Glutamatergic neuron (in vitro differentiated cells): ENCODE measurements around the gene TIMM44. TPM values are rescaled to one million over a fixed set of nuclear protein-coding genes. Genes with fewer than 3 reads are reported as not detected.

Experiments
- DNase-seq: peaks from one replicate; pipeline ENCODE4 v3.0.0; 2022
- H3K27ac Mint-ChIP-seq: one replicate; pipeline ENCODE4 v1.8.0; 2020; ENCODE audit warnings: mild to moderate bottlenecking, mixed read lengths, inconsistent platforms; ENCODE audit not compliant: unreplicated experiment
- H3K27me3 Mint-ChIP-seq: one replicate; pipeline ENCODE4 v1.8.0; 2020; ENCODE audit warnings: mild to moderate bottlenecking, moderate library complexity, mixed read lengths, inconsistent platforms; ENCODE audit not compliant: unreplicated experiment
- H3K36me3 Mint-ChIP-seq: one replicate; pipeline ENCODE4 v1.8.0; 2020; ENCODE audit warnings: mild to moderate bottlenecking, mixed read lengths, inconsistent platforms; ENCODE audit not compliant: unreplicated experiment
- H3K4me1 Mint-ChIP-seq: one replicate; pipeline ENCODE4 v1.8.0; 2020; ENCODE audit warnings: mild to moderate bottlenecking, low read depth, mixed read lengths, inconsistent platforms; ENCODE audit not compliant: unreplicated experiment
- H3K4me3 Mint-ChIP-seq: one replicate; pipeline ENCODE4 v1.8.0; 2020; ENCODE audit warnings: mild to moderate bottlenecking, mixed read lengths, inconsistent platforms; ENCODE audit not compliant: unreplicated experiment
- H3K9me3 Mint-ChIP-seq: one replicate; pipeline ENCODE4 v1.8.0; 2020; ENCODE audit warnings: mild to moderate bottlenecking, moderate library complexity, mixed read lengths, inconsistent platforms; ENCODE audit not compliant: unreplicated experiment
- total RNA-seq: library from RNA; stranded (reverse); fragmentation: NEBNext Ultra II Directional; extraction: Animal tissue kit (Norgen Biotek cat#: 25700); gene quantifications from one replicate; pipeline ENCODE4 v1.2.1, GENCODE V29; 2021; ENCODE audit not compliant: unreplicated experiment
- TF ChIP-seq, protein P1 (sequence below): fragments of 200-600 bp; sonication (generic); IDR thresholded peaks from one replicate; pipeline ENCODE4 v1.5.0; 2021; ENCODE audit not compliant: partially characterized antibody, unreplicated experiment

Gene TIMM44
- total RNA-seq, 1 donor from 2014 or later, result 109 TPM

DNA sequence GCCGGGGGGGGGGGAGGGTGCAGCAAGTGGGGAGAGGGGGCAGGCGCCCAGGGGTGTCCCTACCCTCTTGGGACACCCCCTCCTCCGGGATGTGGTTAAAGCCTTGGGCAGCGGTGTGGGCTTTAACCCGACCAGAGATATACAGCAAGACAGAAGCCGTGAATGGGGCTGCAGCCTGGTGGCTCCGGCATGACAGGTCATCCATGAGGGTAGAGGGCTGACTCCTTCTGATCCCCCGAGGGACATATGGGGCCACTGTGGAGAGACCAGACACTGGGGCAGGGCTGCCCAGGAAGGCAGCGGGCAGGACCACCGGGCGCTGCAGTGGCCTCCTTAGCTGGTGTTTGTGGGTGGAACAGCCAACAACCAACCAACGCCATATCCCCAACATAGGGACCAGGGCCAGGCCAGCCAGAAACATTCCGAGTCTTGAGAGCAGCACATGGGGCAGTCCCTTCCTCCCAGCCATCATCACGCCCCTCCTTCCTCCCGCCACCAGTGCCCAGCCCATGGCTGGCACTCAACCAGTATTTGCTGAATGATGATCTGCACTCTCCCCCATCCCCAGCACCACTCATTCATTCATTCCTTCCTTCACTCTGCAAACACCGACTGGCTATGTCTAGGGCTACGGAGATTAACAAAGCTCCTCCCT lies 43.8 kb upstream of the TIMM44 start:
- DNase-seq, result no peak
- H3K9me3 Mint-ChIP-seq, result peaks cover 13% of the 10 kb centered on the region
- peak overlapping the region; percentile 14 for H3K27ac Mint-ChIP-seq
- TF ChIP-seq, protein P1, sequence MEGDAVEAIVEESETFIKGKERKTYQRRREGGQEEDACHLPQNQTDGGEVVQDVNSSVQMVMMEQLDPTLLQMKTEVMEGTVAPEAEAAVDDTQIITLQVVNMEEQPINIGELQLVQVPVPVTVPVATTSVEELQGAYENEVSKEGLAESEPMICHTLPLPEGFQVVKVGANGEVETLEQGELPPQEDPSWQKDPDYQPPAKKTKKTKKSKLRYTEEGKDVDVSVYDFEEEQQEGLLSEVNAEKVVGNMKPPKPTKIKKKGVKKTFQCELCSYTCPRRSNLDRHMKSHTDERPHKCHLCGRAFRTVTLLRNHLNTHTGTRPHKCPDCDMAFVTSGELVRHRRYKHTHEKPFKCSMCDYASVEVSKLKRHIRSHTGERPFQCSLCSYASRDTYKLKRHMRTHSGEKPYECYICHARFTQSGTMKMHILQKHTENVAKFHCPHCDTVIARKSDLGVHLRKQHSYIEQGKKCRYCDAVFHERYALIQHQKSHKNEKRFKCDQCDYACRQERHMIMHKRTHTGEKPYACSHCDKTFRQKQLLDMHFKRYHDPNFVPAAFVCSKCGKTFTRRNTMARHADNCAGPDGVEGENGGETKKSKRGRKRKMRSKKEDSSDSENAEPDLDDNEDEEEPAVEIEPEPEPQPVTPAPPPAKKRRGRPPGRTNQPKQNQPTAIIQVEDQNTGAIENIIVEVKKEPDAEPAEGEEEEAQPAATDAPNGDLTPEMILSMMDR, result no peak
- no peak overlapping the region for H3K4me3 Mint-ChIP-seq
- peaks cover 40% of the 10 kb centered on the region for H3K4me1 Mint-ChIP-seq
- peaks cover 14% of the 10 kb centered on the region for H3K36me3 Mint-ChIP-seq
- H3K27me3 Mint-ChIP-seq, result peaks cover 7% of the 10 kb centered on the region

DNA sequence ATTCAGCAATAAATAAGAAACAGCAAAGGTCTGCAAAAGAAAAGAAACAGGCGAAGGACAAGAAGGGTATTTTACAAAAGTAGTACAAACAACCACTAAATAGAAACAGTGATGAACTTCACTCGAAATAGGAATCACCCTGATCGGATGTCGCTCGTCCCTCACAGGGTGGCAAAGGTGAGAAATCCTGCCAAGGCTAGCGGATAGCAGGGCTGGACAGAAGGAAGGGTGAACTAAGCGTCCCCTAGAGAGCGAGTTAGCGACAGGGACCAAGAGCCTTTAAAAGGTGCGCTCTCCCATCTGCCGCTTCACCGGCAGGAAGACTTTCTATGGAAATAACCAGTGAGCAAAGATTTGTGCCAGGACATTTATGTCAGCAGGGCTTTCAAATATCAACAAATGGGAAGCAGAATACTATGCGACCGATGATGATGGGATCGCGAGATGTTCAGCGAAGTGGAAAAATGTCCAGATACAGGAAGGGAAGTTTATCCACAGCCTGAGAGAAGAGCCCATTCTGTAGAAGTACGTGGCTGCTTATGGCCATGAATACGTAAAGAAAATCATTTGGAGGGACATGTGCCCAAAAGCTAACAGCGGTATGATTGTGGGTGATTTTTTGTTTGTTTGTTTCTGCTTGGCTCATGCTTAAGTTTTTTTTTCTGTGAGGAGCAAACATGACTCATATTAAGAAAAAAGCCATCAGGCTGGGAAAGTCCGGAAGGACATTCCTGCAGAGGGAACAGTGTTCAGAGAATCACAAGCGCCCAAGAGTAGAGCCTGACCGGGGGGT lies 43.1 kb upstream of the TIMM44 start:
- Mint-ChIP-seq H3K4me3 (no peak overlapping the region), H3K27ac (peak overlapping the region; percentile 7), H3K4me1 (peaks cover 43% of the 10 kb centered on the region), H3K9me3 (peaks cover 13% of the 10 kb centered on the region), H3K27me3 (peaks cover 7% of the 10 kb centered on the region), H3K36me3 (peaks cover 14% of the 10 kb centered on the region)
- TF ChIP-seq, protein P1, result no peak
- no peak for DNase-seq

DNA sequence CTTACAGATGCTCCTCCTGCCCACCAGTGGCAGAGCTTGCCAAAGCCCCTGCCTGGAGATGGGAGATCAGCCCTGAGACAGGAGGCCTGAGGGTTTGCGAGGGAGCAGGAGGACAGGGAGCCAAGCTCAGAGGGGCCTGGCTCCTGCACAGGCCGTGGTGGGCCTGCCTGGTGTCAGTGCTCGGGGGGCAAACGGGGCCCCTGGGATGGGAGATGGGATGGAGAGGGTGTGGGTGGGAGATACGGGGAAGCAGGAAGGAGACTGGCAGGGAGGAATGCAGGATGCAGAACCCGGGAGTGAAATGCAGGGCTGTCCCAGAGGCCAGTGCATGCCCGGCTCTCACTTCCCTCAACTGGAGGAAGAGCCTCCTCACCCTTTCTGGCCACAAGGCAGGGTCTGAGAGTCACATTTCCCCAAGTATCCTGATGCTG lies 42.0 kb upstream of the TIMM44 start:
- DNase-seq, result no peak
- Mint-ChIP-seq H3K27ac (no peak overlapping the region), H3K9me3 (peaks cover 13% of the 10 kb centered on the region), H3K27me3 (peaks cover 7% of the 10 kb centered on the region), H3K36me3 (peaks cover 14% of the 10 kb centered on the region), H3K4me3 (no peak overlapping the region), H3K4me1 (peaks cover 45% of the 10 kb centered on the region)
- TF ChIP-seq, protein P1, result no peak

DNA sequence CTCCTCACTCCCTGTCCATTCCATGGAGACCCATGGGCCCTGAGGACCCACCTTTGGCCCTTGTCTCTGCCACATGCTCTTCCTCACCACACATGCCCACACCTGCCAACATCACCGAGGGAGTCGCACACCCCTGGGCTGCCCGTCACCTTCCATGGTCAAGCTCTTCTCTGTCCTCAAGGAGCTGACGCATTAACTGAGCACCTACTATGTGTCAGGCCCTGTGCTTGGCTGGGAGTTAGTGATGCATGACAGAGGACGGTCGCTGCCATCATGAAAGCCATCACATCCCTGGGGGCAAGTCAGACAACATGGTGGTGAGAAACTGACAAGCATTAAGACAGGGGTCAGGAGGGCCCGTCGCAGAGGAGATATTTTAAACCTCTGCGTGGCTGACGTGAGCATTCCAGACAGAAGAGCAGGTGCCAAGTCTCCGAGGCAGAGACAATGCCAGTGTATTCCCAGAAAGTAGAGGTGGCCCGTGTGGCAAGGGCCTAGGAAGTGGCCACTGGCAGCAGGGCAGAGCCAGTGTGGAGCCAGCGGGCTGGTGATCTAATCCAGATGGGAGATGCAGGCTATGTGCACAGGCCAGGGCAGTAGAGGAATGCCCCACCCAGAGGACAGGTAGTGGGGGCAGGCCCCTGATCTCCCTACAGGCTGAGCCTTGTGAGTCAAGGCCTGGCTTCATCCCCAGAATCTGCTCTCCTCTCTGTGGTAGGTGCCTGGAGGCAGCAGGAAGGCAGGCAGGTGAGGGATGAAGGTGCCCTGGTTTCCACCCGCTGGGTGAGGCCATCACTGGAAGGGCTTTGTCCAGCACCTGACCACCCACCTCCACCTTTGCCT lies 40.8 kb upstream of the TIMM44 start:
- Mint-ChIP-seq H3K4me1 (peaks cover 47% of the 10 kb centered on the region), H3K36me3 (peaks cover 14% of the 10 kb centered on the region), H3K9me3 (peaks cover 13% of the 10 kb centered on the region), H3K4me3 (peak overlapping the region; percentile 55), H3K27ac (peak overlapping the region; percentile 43), H3K27me3 (peaks cover 9% of the 10 kb centered on the region)
- no peak for DNase-seq
- TF ChIP-seq, protein P1, result no peak
